Stimulated activated CD4-positive, alpha-beta T cell treated with anti-CD3 and anti-CD28 coated beads, Interleukin-15, amount 100 ng/mL, for 24 hours (primary cell): ENCODE data around the gene MSANTD2.

Source experiments
- DNase-seq: peaks from one replicate; pipeline ENCODE4 v3.0.0-alpha.2; 2020

The MSANTD2 gene

GRCh38 chr11:124752471-124753102 lies 47.6 kb downstream of the MSANTD2 start:
- no peak for DNase-seq

GRCh38 chr11:124751741-124752470 lies 48.3 kb downstream of the MSANTD2 start, which contains the start of gene VSIG2:
Gene VSIG2 (minus strand): TSS chr11:124752255. CDS start chr11:124752137, 118 bp downstream.
- no peak for DNase-seq

DNA sequence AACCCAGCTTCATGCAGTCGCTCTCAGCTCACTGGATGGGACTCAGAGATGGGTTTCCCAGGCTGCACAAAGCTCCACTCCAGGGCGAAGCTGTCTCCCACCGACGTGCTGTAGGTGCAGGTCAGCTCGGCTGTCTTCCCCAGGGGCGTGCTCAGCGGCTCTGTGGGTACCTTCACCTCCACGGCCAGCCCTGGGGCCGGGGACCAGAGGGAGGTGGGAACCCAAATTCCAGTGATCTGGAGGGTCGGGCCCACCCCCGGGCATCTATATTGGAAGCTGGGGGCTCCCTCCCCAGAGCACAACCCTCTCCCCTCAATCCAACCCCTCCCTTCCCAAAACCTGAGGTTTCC lies 48.8 kb downstream of the MSANTD2 start:
- no peak for DNase-seq

- no peak for DNase-seq
Observed at GRCh38 chr11:124749912-124750311, 50.3 kb downstream of the MSANTD2 start.

DNA sequence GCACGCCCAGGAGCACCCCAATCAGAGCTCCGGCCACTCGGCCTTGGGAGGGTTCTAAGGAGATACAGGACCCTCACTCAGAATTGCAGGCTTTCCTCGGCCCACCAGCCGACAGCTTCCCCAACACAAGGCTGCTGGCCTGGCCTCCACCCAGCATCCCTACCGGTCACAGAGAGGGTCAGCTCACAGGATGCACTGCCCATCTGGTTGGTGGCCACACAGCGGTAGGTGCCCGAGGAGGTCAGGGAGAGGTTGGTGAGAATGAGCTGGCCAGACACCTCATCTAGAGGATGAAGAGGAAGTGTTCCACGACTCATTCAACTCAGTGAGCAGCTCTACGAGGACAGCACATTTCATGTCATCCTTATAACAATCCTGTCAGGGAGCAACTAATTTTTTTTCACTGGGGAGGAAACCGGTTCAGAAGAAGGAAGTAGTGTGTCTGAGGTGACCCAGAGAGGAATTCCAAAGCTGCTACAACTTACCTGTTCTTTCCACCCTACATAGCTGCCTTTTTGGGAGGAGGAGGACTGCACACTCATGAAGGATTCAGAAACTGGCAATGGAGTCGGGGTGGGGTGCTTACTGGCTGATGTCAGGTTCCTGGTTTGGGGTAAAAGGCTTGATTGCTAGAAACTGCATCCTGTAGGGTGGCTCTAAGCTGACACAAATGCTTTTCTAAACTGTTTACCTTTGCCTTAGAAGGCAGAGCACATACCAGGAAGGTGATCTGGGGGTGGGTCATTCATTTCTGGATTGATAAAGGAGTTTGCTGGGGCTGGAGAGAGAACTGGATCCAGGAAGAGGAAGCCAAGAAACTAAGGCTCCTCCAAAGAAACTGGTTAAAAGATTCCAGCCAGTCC lies 51.5 kb downstream of the MSANTD2 start:
- no peak for DNase-seq

DNA sequence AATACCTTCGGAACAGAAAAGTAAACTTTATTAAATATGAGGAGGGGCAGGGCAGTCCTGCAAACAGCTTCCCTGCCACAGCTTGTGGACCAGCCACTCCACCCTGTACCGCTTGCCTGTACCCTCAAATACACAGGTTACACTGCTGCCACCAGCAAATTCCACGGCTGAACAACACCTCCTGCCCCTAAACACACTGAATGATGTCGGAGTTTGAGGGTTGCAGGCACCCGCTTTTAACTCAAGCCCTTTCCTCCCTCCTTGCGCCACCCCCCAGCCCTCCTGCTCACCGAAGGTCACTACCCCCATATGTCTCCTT lies 52.1 kb downstream of the MSANTD2 start:
- no peak for DNase-seq

DNA sequence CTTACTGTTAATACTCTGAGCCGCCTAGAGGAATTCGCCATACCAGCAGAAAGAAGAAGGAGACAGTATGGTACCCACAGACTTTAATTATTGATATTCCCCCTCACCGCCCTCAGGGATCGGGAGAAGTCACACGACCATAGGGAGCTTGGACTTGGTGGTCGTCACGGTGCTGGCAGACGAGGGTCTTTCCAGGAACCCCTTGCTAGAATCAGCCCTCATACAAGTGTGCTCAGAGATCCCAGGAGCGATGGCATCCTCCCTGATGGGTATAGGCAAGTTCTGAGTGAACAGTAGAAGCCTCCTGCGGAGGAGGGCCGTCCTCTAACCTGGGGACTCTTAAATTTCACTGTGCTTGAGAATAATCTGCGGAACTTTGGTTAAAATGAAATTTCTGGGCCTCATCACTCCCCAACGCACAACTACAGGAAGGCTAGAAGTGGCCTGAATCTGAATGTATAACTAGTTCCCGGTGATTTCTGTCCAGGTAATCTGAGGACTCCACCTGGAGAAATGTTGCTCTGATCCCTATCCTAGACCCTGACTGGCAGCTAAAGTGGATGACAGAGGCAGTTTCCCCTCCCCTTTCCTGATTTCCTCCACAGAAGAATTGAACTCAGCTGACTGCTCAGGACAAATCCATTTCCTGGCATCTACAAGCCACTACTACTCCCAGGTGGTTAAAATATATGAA lies 52.7 kb downstream of the MSANTD2 start:
- no peak for DNase-seq

- DNase-seq, result peak; percentile 82
Observed at GRCh38 chr11:124746621-124747243, 53.5 kb downstream of the MSANTD2 start.

DNA sequence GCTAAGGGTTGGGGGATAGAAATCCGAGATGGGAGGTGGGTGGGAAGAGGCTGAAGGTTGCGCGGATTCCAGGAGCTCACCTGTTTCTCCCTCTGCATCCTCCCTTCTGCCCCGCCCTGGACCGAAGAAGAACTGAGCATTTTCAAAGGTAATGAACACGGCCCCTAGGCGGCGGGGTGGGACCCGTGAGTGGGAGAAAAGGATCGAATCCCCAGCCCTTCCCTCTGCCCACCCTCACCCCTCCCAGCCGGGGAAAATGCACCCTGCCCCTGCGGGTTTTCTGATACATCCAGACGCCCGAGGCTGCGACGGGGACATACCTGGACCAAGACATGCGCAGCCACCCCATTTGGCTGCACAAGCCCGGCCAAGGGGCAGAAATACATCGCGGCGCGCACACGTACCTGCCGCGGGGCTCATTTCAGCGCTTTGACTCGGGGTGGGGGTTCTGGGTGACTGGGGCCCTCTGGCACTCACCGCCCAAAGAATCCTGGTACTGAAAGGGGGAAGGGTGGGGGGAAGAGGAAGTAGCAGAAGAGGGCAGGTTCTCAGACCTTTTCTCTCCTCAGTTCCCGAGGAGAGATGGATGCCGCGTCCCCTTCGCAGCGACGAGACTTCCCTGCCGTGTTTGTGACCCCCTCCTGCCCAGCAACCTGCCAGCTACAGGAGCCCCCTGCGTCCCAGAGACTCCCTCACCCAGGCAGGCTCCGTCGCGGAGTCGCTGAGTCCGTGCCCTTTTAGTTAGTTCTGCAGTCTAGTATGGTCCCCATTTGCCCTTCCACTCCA lies 54.2 kb downstream of the MSANTD2 start:
- DNase-seq, result peak; percentile 60

DNA sequence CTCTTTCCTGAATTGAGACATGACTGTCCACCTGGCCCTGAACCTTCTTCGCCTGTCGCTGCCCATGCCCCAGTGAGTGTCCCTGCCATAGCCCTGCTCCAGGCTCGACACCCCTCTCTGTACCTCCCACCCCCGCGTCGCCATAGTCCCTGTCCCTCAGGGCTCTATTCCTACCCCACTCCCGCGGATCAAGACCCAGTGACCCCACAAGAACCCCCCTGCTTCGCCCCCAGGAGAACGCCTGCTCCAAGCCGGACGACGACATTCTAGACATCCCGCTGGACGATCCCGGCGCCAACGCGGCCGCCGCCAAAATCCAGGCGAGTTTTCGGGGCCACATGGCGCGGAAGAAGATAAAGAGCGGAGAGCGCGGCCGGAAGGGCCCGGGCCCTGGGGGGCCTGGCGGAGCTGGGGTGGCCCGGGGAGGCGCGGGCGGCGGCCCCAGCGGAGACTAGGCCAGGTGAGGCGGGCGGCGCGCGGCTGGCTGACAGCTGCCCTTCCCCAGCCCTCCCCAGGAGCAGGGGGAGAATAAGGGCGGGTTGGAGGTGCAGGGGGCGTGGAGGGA lies 54.9 kb downstream of the MSANTD2 start:
- no peak for DNase-seq

DNA sequence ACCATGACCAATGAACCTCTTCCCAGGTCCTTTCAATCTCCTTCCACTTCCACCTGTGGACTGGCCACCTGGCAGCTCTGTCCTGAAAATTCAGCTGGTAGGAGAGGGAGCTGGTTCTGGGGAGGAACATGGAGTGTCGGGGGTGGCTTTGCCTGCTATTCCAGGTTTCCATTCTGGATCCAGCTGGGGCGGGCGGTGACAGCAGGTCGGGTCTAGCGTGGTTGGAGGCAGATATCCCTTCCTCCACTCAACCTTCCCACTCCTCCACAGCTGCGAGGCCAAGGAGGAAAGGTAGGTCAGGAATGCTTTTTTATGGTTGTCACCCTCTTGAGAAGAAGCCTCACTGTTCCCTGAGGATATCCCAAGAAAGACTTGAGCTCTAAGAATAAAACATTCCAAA lies 57.2 kb downstream of the MSANTD2 start:
- DNase-seq, result no peak

GRCh38 chr11:124742555-124742954 lies 57.7 kb downstream of the MSANTD2 start:
- no peak for DNase-seq

GRCh38 chr11:124740277-124740882 lies 59.8 kb downstream of the MSANTD2 start:
- peak; percentile 78 for DNase-seq

GRCh38 chr11:124739479-124740276 lies 60.5 kb downstream of the MSANTD2 start, which contains the start of gene NRGN:
Gene NRGN (plus strand): TSS chr11:124739942. CDS start chr11:124740085, 143 bp downstream.
- peak; percentile 93 for DNase-seq

GRCh38 chr11:124738713-124739478 lies 61.3 kb downstream of the MSANTD2 start:
- DNase-seq, result no peak

GRCh38 chr11:124737638-124738305 lies 62.4 kb downstream of the MSANTD2 start:
- DNase-seq, result no peak

GRCh38 chr11:124736736-124737135 lies 63.5 kb downstream of the MSANTD2 start:
- no peak for DNase-seq

DNA sequence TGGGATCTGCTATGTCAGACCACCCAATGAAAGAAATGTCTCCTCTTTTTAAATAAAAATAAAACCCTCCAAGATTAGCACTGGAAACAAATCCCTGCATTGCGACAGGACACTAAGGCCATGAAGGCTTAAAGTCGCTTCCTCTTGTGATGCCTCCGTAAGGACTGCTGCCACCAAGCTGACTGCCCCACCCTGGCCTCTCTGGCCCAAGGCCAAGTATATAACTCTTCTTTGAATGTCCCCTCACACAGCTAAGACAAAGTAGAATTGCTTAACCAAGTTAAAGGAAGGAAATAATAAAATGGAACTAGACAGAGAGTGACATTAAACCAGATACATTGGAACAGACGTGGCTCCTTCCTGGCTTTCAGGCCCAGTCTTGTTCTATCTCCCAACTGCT lies 68.0 kb downstream of the MSANTD2 start:
- no peak for DNase-seq

DNA sequence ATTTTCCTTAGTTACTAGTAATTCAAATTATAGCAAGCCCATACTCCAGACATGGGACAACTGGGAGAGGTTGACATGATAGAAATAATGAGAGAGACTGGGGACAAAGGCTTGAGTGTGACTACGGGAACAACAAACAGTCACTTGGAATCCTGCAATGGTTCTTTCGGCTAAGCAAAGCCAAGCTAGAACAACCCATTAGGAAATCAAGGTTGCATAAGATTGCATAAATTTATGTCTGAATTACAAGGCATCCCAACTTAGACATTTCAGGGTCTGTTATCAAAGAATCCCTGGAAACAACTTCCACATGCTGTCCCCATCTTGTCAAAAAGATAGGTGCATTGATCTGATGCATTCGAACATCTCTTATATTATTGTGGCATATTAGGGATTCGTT lies 70.6 kb downstream of the MSANTD2 start:
- DNase-seq, result no peak
